Measurements from ENCODE around the gene CLVS2. TPM values are rescaled to one million over a fixed set of nuclear protein-coding genes. Genes with fewer than 3 reads are reported as not detected.

CLVS2 gene
- total and polyA plus RNA-seq, 4 donors: 0.25 TPM; not detected in 3

GRCh38 chr6:123022975-123023374 lies 26.9 kb downstream of the CLVS2 start:
- Histone ChIP-seq H3K9me3 (ENCODE audit: control insufficient read depth in 4 of 4, low read length in 3 of 4) (no peaks in the 10 kb centered on the region), H3K36me3 (ENCODE audit: control insufficient read depth in 4 of 4, insufficient read depth in 3 of 4, low read depth in 1 of 4, low read length in 3 of 4) (no peaks in the 10 kb centered on the region), H3K4me1 (ENCODE audit: control insufficient read depth in 4 of 4, insufficient read depth in 4 of 4, low read length in 3 of 4) (no peaks in the 10 kb centered on the region), H3K27me3 (ENCODE audit: control insufficient read depth in 4 of 4, insufficient read depth in 4 of 4, low read length in 3 of 4) (peaks cover 0 to 3% (median 0%) of the 10 kb centered on the region in 4 donors), H3K27ac (ENCODE audit: low read depth in 1 of 2, low read length in 2 of 2) (no peak overlapping the region), H3K4me3 (ENCODE audit: low read depth in 1 of 3, low read length in 3 of 3) (no peak overlapping the region), H3K9ac (ENCODE audit: low read depth in 1 of 2, low read length in 2 of 2) (no peak overlapping the region)
- 0% methylated on average over 1 of the region's 1 CpG for WGBS
- no peak for DNase-seq (ENCODE audit: low spot score)
- TF ChIP-seq FOXA2 (IDR thresholded peaks at IDR 0.05): no peak
- peak; percentile 95 for TF ChIP-seq REST (IDR thresholded peaks at IDR 0.05)

- Histone ChIP-seq H3K4me1 (ENCODE audit: control insufficient read depth in 4 of 4, insufficient read depth in 4 of 4, low read length in 3 of 4) (no peaks in the 10 kb centered on the region), H3K9me3 (ENCODE audit: control insufficient read depth in 4 of 4, low read length in 3 of 4) (no peaks in the 10 kb centered on the region), H3K4me3 (ENCODE audit: low read depth in 1 of 3, low read length in 3 of 3) (no peak overlapping the region), H3K36me3 (ENCODE audit: control insufficient read depth in 4 of 4, insufficient read depth in 3 of 4, low read depth in 1 of 4, low read length in 3 of 4) (no peaks in the 10 kb centered on the region), H3K27ac (ENCODE audit: low read depth in 1 of 2, low read length in 2 of 2) (no peak overlapping the region), H3K9ac (ENCODE audit: low read depth in 1 of 2, low read length in 2 of 2) (no peak overlapping the region), H3K27me3 (ENCODE audit: control insufficient read depth in 4 of 4, insufficient read depth in 4 of 4, low read length in 3 of 4) (peaks cover 0 to 3% (median 0%) of the 10 kb centered on the region in 4 donors)
- TF ChIP-seq RAD21 (IDR thresholded peaks at IDR 0.05) (no peak), NR2F2 (IDR thresholded peaks at IDR 0.05) (no peak), TAF1 (conservative IDR thresholded peaks at IDR 0.05) (no peak), HNF4G (IDR thresholded peaks at IDR 0.05) (no peak), YY1 (IDR thresholded peaks at IDR 0.05) (no peak), EGR1 (IDR thresholded peaks at IDR 0.05; ENCODE audit: low read depth in 2 of 2) (no peak), REST (IDR thresholded peaks at IDR 0.05) (no peak), GABPA (IDR thresholded peaks at IDR 0.05 in 1 of 2, conservative IDR thresholded peaks at IDR 0.05 in 1 of 2) (no peak), MAX (IDR thresholded peaks at IDR 0.05) (no peak), SP1 (IDR thresholded peaks at IDR 0.05) (no peak), RXRA (IDR thresholded peaks at IDR 0.05) (no peak), HNF4A (conservative IDR thresholded peaks at IDR 0.05) (no peak), FOXA2 (IDR thresholded peaks at IDR 0.05) (no peak), FOXA1 (IDR thresholded peaks at IDR 0.05) (no peak), CTCF (IDR thresholded peaks at IDR 0.05; ENCODE audit: low read depth, low read length, missing input control) (no peak), ATF3 (IDR thresholded peaks at IDR 0.05) (no peak), ZBTB33 (IDR thresholded peaks at IDR 0.05) (no peak), JUND (IDR thresholded peaks at IDR 0.05) (no peak)
- DNase-seq (ENCODE audit: low spot score): no peak
- WGBS: 67% methylated on average over 5 of the region's 5 CpGs
These were observed 28.9 kb downstream of the CLVS2 start for GRCh38 chr6:123024976-123025375.

Measured in liver (tissue), 9 donors.